Karpas-422 (cell line): ENCODE results near the gene DPPA5. TPM values are rescaled to one million over a fixed set of nuclear protein-coding genes. Genes with fewer than 3 reads are reported as not detected.

ENCODE experiments used
- DNase-seq: peaks from one replicate; pipeline ENCODE4 v3.0.0-alpha.2; 2015
- H2AFZ ChIP-seq: fragments of 200-600 bp; sonication (generic); 2 replicates; pipeline ENCODE4 v1.6.1; 2014; ENCODE audit warnings: antibody characterized with exemption, low read length, mixed read lengths
- H3K27ac ChIP-seq: fragments of 200-600 bp; sonication (generic); 2 replicates; pipeline ENCODE4 v1.5.1; 2014; ENCODE audit warnings: mild to moderate bottlenecking, low read length, moderate library complexity
- H3K27me3 ChIP-seq: fragments of 200-600 bp; sonication (generic); 2 replicates; pipeline ENCODE4 v1.6.1; 2014; ENCODE audit warnings: low read length, mixed read lengths
- H3K36me3 ChIP-seq: fragments of 200-600 bp; sonication (generic); 2 replicates; pipeline ENCODE4 v1.6.1; 2014; ENCODE audit warnings: low read length, mixed read lengths; ENCODE audit not compliant: insufficient read depth
- H3K4me1 ChIP-seq: fragments of 200-600 bp; sonication (generic); 2 replicates; pipeline ENCODE4 v1.6.1; 2014; ENCODE audit warnings: mild to moderate bottlenecking, low read length, mixed read lengths
- H3K4me2 ChIP-seq: fragments of 200-600 bp; sonication (generic); 2 replicates; pipeline ENCODE4 v1.6.1; 2014; ENCODE audit warnings: low read length, low read depth, mild to moderate bottlenecking; ENCODE audit not compliant: poor library complexity, severe bottlenecking
- H3K4me3 ChIP-seq: fragments of 200-600 bp; sonication (generic); 2 replicates; pipeline ENCODE4 v1.5.1; 2014; ENCODE audit warnings: mild to moderate bottlenecking, antibody characterized with exemption, low read length, mixed read lengths
- H3K79me2 ChIP-seq: fragments of 200-600 bp; sonication (generic); 2 replicates; pipeline ENCODE4 v1.6.1; 2014; ENCODE audit warnings: mild to moderate bottlenecking, low read length, mixed read lengths
- H3K9ac ChIP-seq: fragments of 200-600 bp; sonication (generic); 2 replicates; pipeline ENCODE4 v1.6.0; 2014; ENCODE audit warnings: low read length
- H3K9me2 ChIP-seq: fragments of 200-600 bp; sonication (generic), shearing (Covaris generic); replicated peaks from 2 replicates; pipeline ENCODE4 v1.6.0; 2014; ENCODE audit warnings: mild to moderate bottlenecking, low read length, moderate library complexity; ENCODE audit not compliant: insufficient read depth
- H3K9me3 ChIP-seq: fragments of 300-700, 200-600 bp; sonication (generic); 2 replicates; pipeline ENCODE4 v1.6.1; 2014; ENCODE audit warnings: low read length, mixed read lengths
- H4K20me1 ChIP-seq: fragments of 200-600 bp; sonication (generic); 2 replicates; pipeline ENCODE4 v1.6.1; 2014; ENCODE audit warnings: mild to moderate bottlenecking, antibody characterized with exemption, low read length, low read depth; ENCODE audit not compliant: insufficient read depth
- total RNA-seq: library from RNA; depleted of rRNA; stranded (reverse); fragments of >200 nt; shearing (Covaris generic); gene quantifications from 2 replicates; pipeline ENCODE4 v1.2.3, GENCODE V29; 2014; ENCODE audit warnings: low replicate concordance

The DPPA5 gene
- total RNA-seq, 1 experiment from 2014 or later = not detected

DNA sequence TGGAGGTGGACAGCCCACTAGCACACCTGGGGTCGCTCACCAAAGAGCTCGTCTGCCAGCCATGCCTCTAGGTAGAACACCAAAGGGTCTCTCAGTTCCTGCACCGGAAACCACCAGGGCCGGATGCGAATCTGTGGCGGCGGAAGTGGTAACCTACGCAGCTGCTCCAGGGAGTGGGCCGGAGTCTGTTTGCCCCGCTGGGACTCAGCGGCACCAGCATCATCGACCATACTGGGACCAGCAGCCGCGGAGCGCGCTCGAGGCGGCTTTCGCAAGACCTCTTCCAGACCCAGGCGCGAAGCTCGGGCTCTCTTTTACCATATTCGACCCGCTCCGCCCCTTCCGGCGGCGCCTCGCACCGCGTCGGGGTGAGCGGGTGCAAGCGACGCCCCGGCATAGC, 15.5 kb upstream of the DPPA5 start, which contains the start of gene OOEP:
TSS of gene OOEP (minus strand) at position 335 of the 400 bp plus-strand sequence. CDS start at position 230, 105 bp downstream.
- H3K79me2 ChIP-seq = no peaks in the 10 kb centered on the region
- H3K9me2 ChIP-seq = no peaks in the 10 kb centered on the region
- H4K20me1 ChIP-seq = no peaks in the 10 kb centered on the region
- H3K4me1 ChIP-seq = no peaks in the 10 kb centered on the region
- no peak within 1 kb of the TSS for H3K4me2 ChIP-seq
- no peaks in the 10 kb centered on the region; the same call in 1 of the 2 replicates for H3K36me3 ChIP-seq
- no peak within 1 kb of the TSS for H3K9ac ChIP-seq
- no peak within 1 kb of the TSS for H3K4me3 ChIP-seq
- no peaks in the 10 kb centered on the region for H3K27me3 ChIP-seq
- no peak within 1 kb of the TSS for H2AFZ ChIP-seq
- no peak within 1 kb of the TSS for H3K27ac ChIP-seq
- H3K9me3 ChIP-seq = no peaks in the 10 kb centered on the region
- no peak for DNase-seq

GRCh38 chr6:73369157-73369556, 15.1 kb upstream of the DPPA5 start:
- DNase-seq = no peak
- H3K27ac ChIP-seq = no peak overlapping the region
- H4K20me1 ChIP-seq = no peaks in the 10 kb centered on the region
- H3K9ac ChIP-seq = no peak overlapping the region
- no peak overlapping the region for H3K4me3 ChIP-seq
- no peaks in the 10 kb centered on the region for H3K9me2 ChIP-seq
- H3K27me3 ChIP-seq = no peaks in the 10 kb centered on the region
- no peaks in the 10 kb centered on the region; the same call in 1 of the 2 replicates for H3K36me3 ChIP-seq
- no peaks in the 10 kb centered on the region for H3K79me2 ChIP-seq
- no peaks in the 10 kb centered on the region for H3K4me1 ChIP-seq
- H2AFZ ChIP-seq = no peak overlapping the region
- no peak overlapping the region for H3K4me2 ChIP-seq
- no peaks in the 10 kb centered on the region for H3K9me3 ChIP-seq

- no peak for DNase-seq
- Histone ChIP-seq H4K20me1 (no peaks in the 10 kb centered on the region), H3K79me2 (no peaks in the 10 kb centered on the region), H3K4me3 (no peak overlapping the region), H3K9me3 (no peaks in the 10 kb centered on the region), H3K4me2 (no peak overlapping the region), H3K36me3 (no peaks in the 10 kb centered on the region; the same call in 1 of the 2 replicates), H3K27me3 (no peaks in the 10 kb centered on the region), H3K9ac (no peak overlapping the region), H3K9me2 (no peaks in the 10 kb centered on the region), H3K27ac (no peak overlapping the region), H2AFZ (no peak overlapping the region), H3K4me1 (no peaks in the 10 kb centered on the region)
Measured at GRCh38 chr6:73368675-73369074, 14.6 kb upstream of the DPPA5 start.

GRCh38 chr6:73367761-73368355, 13.8 kb upstream of the DPPA5 start:
- H3K79me2 ChIP-seq = no peaks in the 10 kb centered on the region
- no peaks in the 10 kb centered on the region for H4K20me1 ChIP-seq
- no peaks in the 10 kb centered on the region; the same call in 1 of the 2 replicates for H3K36me3 ChIP-seq
- H3K9me2 ChIP-seq = no peaks in the 10 kb centered on the region
- no peak overlapping the region for H3K4me2 ChIP-seq
- no peaks in the 10 kb centered on the region for H3K9me3 ChIP-seq
- H2AFZ ChIP-seq = no peak overlapping the region
- H3K4me3 ChIP-seq = no peak overlapping the region
- no peaks in the 10 kb centered on the region for H3K4me1 ChIP-seq
- no peak overlapping the region for H3K9ac ChIP-seq
- no peak for DNase-seq
- no peak overlapping the region for H3K27ac ChIP-seq
- no peaks in the 10 kb centered on the region for H3K27me3 ChIP-seq

GRCh38 chr6:73364549-73364948, 10.5 kb upstream of the DPPA5 start:
- Histone ChIP-seq H2AFZ (no peak overlapping the region), H4K20me1 (no peaks in the 10 kb centered on the region), H3K4me2 (no peak overlapping the region)

DNA sequence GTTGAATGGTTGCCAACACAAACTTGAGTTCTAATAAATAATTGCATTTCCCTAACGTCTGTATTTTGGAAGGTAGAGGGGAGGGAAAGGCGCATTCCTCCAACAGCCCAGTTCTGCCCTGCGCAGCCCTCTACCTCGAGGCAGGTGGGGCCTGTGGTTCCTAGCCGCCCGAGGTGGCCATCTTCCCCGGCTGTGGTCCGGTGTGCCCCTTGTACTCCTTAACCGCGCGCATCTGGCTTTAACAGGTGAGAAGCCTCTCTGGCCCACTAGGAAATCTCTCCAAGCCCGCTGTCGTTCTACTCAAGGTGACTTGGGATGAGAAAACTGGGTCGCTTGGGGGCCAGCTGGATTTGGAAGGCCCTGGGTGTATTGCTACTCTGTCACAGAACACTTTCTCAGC, 10.0 kb upstream of the DPPA5 start:
- H3K79me2 ChIP-seq = no peaks in the 10 kb centered on the region
- no peaks in the 10 kb centered on the region for H4K20me1 ChIP-seq
- H3K9me2 ChIP-seq = no peaks in the 10 kb centered on the region
- H3K4me1 ChIP-seq = no peaks in the 10 kb centered on the region
- H3K27ac ChIP-seq = no peak overlapping the region
- no peaks in the 10 kb centered on the region for H3K27me3 ChIP-seq
- no peak overlapping the region for H3K9ac ChIP-seq
- no peak overlapping the region for H3K4me3 ChIP-seq
- H2AFZ ChIP-seq = no peak overlapping the region
- H3K36me3 ChIP-seq = no peaks in the 10 kb centered on the region
- DNase-seq = no peak
- H3K4me2 ChIP-seq = no peak overlapping the region
- no peaks in the 10 kb centered on the region for H3K9me3 ChIP-seq

More at GRCh38 chr6:73364549-73364948, 10.5 kb upstream of the DPPA5 start:
- H3K27ac ChIP-seq = no peak overlapping the region
- no peaks in the 10 kb centered on the region for H3K4me1 ChIP-seq
- H3K9me2 ChIP-seq = no peaks in the 10 kb centered on the region
- no peaks in the 10 kb centered on the region for H3K9me3 ChIP-seq
- no peaks in the 10 kb centered on the region for H3K27me3 ChIP-seq
- H3K79me2 ChIP-seq = no peaks in the 10 kb centered on the region
- no peak overlapping the region for H3K4me3 ChIP-seq
- no peak overlapping the region for H3K9ac ChIP-seq
- DNase-seq = no peak
- H3K36me3 ChIP-seq = no peaks in the 10 kb centered on the region

DNA sequence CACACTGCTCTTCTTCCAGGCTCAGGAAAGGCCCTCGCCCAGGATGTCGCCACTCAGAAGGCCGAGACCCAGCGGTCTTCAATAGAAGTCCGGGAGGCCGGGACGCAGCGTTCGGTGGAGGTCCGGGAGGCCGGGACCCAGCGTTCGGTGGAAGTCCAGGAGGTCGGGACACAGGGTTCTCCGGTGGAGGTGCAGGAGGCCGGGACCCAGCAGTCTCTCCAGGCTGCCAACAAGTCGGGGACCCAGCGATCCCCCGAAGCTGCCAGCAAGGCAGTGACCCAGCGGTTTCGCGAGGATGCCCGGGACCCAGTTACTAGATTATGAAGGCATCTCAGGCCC, 9.4 kb upstream of the DPPA5 start:
- Histone ChIP-seq H3K79me2 (no peaks in the 10 kb centered on the region), H3K9me2 (no peaks in the 10 kb centered on the region), H3K9me3 (no peaks in the 10 kb centered on the region), H3K4me1 (no peaks in the 10 kb centered on the region), H3K9ac (no peak overlapping the region), H3K4me2 (no peak overlapping the region), H4K20me1 (no peaks in the 10 kb centered on the region), H3K36me3 (no peaks in the 10 kb centered on the region), H3K27ac (no peak overlapping the region), H2AFZ (no peak overlapping the region), H3K4me3 (no peak overlapping the region), H3K27me3 (no peaks in the 10 kb centered on the region)
- DNase-seq = no peak

- Histone ChIP-seq H3K36me3 (no peaks in the 10 kb centered on the region), H4K20me1 (no peaks in the 10 kb centered on the region), H3K27ac (no peak overlapping the region), H3K4me1 (no peaks in the 10 kb centered on the region), H3K4me3 (no peak overlapping the region), H3K79me2 (no peaks in the 10 kb centered on the region), H3K4me2 (no peak overlapping the region), H2AFZ (no peak overlapping the region), H3K9me2 (no peaks in the 10 kb centered on the region), H3K9ac (no peak overlapping the region), H3K27me3 (no peaks in the 10 kb centered on the region), H3K9me3 (no peaks in the 10 kb centered on the region)
- no peak for DNase-seq
Measured at GRCh38 chr6:73362869-73363536, 8.9 kb upstream of the DPPA5 start.
